GM23248 (cell line): ENCODE results near the gene SUPT16H. TPM values are rescaled to one million over a fixed set of nuclear protein-coding genes. Genes with fewer than 3 reads are reported as not detected.

Experiments
- DNase-seq: peaks from one replicate; pipeline ENCODE4 v3.0.0-alpha.2; 2015
- H2AFZ ChIP-seq: fragments of 200-600 bp; sonication (generic); 2 replicates; pipeline ENCODE4 v1.6.1; 2016; ENCODE audit warnings: antibody characterized with exemption
- H3F3A ChIP-seq: fragments of 200-600 bp; sonication (generic); 2 replicates; pipeline ENCODE4 v1.6.1; 2016; ENCODE audit warnings: mild to moderate bottlenecking, antibody characterized with exemption, mixed run types; ENCODE audit not compliant: insufficient read depth
- H3K27ac ChIP-seq: fragments of 200-600 bp; sonication (generic); 2 replicates; pipeline ENCODE4 v1.5.1; 2016; ENCODE audit warnings: mild to moderate bottlenecking
- H3K27me3 ChIP-seq: fragments of 200-600 bp; sonication (generic); replicated peaks from 2 replicates; pipeline ENCODE4 v1.6.1; 2016; ENCODE audit warnings: mild to moderate bottlenecking; ENCODE audit not compliant: insufficient read depth
- H3K36me3 ChIP-seq: fragments of 200-600 bp; sonication (generic); 2 replicates; pipeline ENCODE4 v1.6.1; 2016; ENCODE audit warnings: low read depth, mild to moderate bottlenecking
- H3K4me1 ChIP-seq: fragments of 200-600 bp; sonication (generic); 2 replicates; pipeline ENCODE4 v1.6.1; 2016; ENCODE audit warnings: mild to moderate bottlenecking; ENCODE audit not compliant: insufficient read depth
- H3K4me2 ChIP-seq: fragments of 200-600 bp; sonication (generic); one replicate; pipeline ENCODE4 v1.6.1; 2016; ENCODE audit warnings: mild to moderate bottlenecking; ENCODE audit not compliant: unreplicated experiment
- H3K4me3 ChIP-seq: fragments of 200-600 bp; sonication (generic); 2 replicates; pipeline ENCODE4 v1.5.1; 2016; ENCODE audit warnings: mild to moderate bottlenecking
- H3K79me2 ChIP-seq: fragments of 200-600 bp; sonication (generic); 2 replicates; pipeline ENCODE4 v1.6.1; 2016; ENCODE audit warnings: mild to moderate bottlenecking; ENCODE audit not compliant: insufficient read depth
- H3K9ac ChIP-seq: fragments of 200-600 bp; sonication (generic); 2 replicates; pipeline ENCODE4 v1.6.1; 2016; ENCODE audit warnings: mild to moderate bottlenecking
- H3K9me2 ChIP-seq: fragments of 200-600 bp; sonication (generic); 2 replicates; pipeline ENCODE4 v1.6.1; 2016; ENCODE audit warnings: mixed run types, mild to moderate bottlenecking, moderate library complexity; ENCODE audit not compliant: insufficient read depth
- H3K9me3 ChIP-seq: fragments of 200-600 bp; sonication (generic); one replicate; pipeline ENCODE4 v1.6.1; 2017; ENCODE audit warnings: low read depth
- H4K20me1 ChIP-seq: fragments of 200-600 bp; sonication (generic); 2 replicates; pipeline ENCODE4 v1.6.0; 2016; ENCODE audit not compliant: insufficient read depth
- EZH2 ChIP-seq: fragments of 200-600 bp; sonication (generic); IDR thresholded peaks from 2 replicates; pipeline ENCODE4 v1.6.1; 2018; ENCODE audit warnings: antibody characterized with exemption, mild to moderate bottlenecking; ENCODE audit not compliant: insufficient read depth, poor library complexity, severe bottlenecking
- EZH2phosphoT487 ChIP-seq: fragments of 200-600 bp; sonication (generic); IDR thresholded peaks from 2 replicates; pipeline ENCODE4 v1.6.1; 2018; ENCODE audit warnings: antibody characterized with exemption, moderate library complexity, mild to moderate bottlenecking, low read depth; ENCODE audit not compliant: insufficient read depth
- WGBS, 2 experiments: methylation state at CpG; one replicate each; pipeline ENCODE4 v1.1.6; 2015 to 2017; ENCODE audit warnings: low lambda C conversion rate in 2 of 2, low coverage in 1 of 2; ENCODE audit errors: missing lambda C conversion rate in 2 of 2; 5-methylcytosine and 5-hydroxymethylcytosine counted together
- in situ Hi-C: fragments of 300-500 bp; cut with MboI; formaldehyde crosslinking; loops from 2 replicates; pipeline ENCODE4 v1.15.0; 2020
- polyA plus RNA-seq: library from polyadenylated mRNA; unstranded; fragments of >200 nt; fragmentation: Nextera tagmentation; extraction: Ambion mirVana; gene quantifications from 2 replicates; pipeline ENCODE4 v1.2.1, GENCODE V29; 2016
- total RNA-seq: library from RNA; depleted of rRNA; stranded (reverse); fragments of >200 nt; shearing (Covaris generic); gene quantifications from 2 replicates; pipeline ENCODE4 v1.2.3, GENCODE V29; 2014

Gene SUPT16H
- total and polyA plus RNA-seq, 2 experiments from 2014 or later, result 61.7 to 64.7 TPM

DNA sequence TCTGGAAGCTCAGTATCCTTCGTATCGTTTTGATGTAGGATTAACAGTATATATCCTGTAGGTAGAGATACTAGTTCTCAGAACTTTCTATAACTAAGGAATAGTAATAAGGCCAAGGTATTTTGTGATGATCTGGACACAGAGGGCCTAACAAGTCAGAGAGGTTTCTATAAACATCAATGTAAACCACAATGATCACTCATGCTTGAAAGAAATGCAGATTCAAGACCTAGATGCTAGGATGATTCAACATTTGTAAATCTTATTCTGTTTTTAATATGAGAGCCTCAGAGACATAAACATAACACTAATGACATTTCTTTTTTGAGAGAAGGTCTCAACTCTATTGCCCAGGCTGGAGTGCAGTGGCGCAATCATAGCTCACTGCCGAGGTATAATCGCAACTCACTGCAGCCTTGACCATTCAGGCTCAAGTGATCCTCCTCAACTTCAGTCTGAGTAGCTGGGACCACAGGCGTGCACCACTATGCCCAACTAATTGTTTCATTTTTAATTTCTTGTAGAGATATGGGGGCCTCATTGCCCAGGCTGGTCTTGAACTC is 16.2 kb downstream of the SUPT16H start:
- Histone ChIP-seq H4K20me1 (no peaks in the 10 kb centered on the region), H3K9ac (no peak overlapping the region), H3K4me3 (no peak overlapping the region), H3K36me3 (peaks cover 88% of the 10 kb centered on the region), H3K27me3 (no peaks in the 10 kb centered on the region), H3K4me1 (no peaks in the 10 kb centered on the region), H3K9me3 (no peaks in the 10 kb centered on the region), H3K79me2 (peaks cover 14% of the 10 kb centered on the region), H2AFZ (no peak overlapping the region), H3K4me2 (no peak overlapping the region), H3K9me2 (no peaks in the 10 kb centered on the region), H3K27ac (no peak overlapping the region), H3F3A (no peaks in the 10 kb centered on the region)
- no peak for DNase-seq
- in situ Hi-C loops, result no loop called here
- 88 to 95% methylated on average over 6 of the region's 6 CpGs for WGBS, 2 experiments
- TF ChIP-seq EZH2, result no peak
- TF ChIP-seq EZH2phosphoT487, result no peak

DNA sequence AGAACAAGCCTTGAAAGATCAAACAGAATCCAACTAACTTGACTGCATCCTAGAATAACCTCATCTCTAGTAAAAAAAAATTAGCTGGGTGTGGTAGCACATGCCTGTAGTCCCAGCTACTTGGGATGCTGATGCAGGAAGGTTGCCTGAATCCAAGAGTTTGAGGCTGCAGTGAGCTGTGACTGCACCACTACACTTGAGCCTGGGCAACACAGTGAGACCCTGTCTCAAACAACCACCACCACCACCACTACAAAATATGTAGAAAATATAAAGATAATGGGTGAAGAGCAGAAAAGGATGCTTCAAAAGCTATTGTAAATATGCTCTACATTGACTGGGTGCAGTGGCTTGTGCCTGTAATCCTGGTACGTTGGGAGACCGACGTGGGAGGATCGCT is 27.3 kb downstream of the SUPT16H start:
- Histone ChIP-seq H3K4me3 (no peak overlapping the region), H4K20me1 (no peaks in the 10 kb centered on the region), H3K9ac (no peak overlapping the region; the same call in 1 of the 2 replicates), H2AFZ (no peak overlapping the region), H3K27ac (no peak overlapping the region), H3F3A (no peaks in the 10 kb centered on the region; the same call in 1 of the 2 replicates), H3K4me1 (no peaks in the 10 kb centered on the region), H3K9me2 (no peaks in the 10 kb centered on the region), H3K79me2 (no peaks in the 10 kb centered on the region), H3K27me3 (no peaks in the 10 kb centered on the region), H3K4me2 (no peak overlapping the region), H3K36me3 (peaks cover 86% of the 10 kb centered on the region), H3K9me3 (no peaks in the 10 kb centered on the region)
- TF ChIP-seq EZH2 (no peak), EZH2phosphoT487 (no peak)
- 96 to 99% methylated on average over 4 of the region's 4 CpGs for whole genome bisulfite sequencing, 2 experiments
- DNase-seq, result no peak
- in situ Hi-C loops, result no loop called here

DNA sequence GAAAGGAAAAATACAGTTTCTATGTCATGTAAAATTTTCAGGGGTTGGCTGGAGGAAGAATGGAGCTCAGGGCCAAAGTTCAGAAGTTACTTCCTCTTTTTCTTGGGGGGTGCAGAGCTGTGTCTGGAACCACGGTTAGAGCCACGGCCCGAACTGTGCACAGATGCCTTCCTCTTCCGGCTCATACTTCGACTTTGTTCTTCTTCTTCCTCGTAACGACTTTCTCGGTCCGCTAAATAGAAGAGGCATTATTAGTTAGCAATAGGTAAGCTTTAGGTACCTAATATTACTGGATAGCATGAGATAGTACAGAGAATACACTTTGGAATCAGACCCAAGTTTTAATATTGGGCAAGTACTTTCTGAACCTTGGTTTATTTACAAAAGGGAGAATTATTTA is 31.2 kb downstream of the SUPT16H start:
- H3K36me3 ChIP-seq, result peaks cover 63% of the 10 kb centered on the region

DNA sequence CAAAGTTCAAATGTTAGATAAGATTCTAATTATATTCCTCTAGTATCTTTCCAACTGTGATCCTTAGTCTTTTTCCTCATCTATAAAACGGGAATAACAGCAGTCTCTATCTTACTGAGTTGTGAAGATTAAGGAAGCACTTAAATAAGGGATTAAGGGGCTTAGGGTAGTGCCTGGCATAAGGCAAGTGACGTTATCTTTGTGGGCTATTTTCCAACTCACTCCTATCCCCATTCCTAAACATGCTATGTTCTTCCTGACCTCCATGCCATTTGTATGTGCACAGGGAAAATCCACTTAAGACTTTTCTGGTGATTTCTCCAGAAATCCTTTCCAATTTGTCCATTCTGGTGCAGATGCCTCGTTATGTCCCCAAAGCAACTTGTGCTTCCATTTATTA is 33.3 kb downstream of the SUPT16H start:
- H3K4me2 ChIP-seq, result no peak overlapping the region
- in situ Hi-C loops, result no loop called here
- H3K9me2 ChIP-seq, result no peaks in the 10 kb centered on the region
- TF ChIP-seq EZH2 (no peak), EZH2phosphoT487 (no peak)
- H3K4me3 ChIP-seq, result no peak overlapping the region
- peaks cover 47% of the 10 kb centered on the region for H3K36me3 ChIP-seq
- H2AFZ ChIP-seq, result no peak overlapping the region
- peaks cover 18% of the 10 kb centered on the region for H3F3A ChIP-seq
- no peaks in the 10 kb centered on the region for H3K9me3 ChIP-seq
- no peaks in the 10 kb centered on the region for H4K20me1 ChIP-seq
- H3K27ac ChIP-seq, result no peak overlapping the region
- H3K4me1 ChIP-seq, result peaks cover 15% of the 10 kb centered on the region
- H3K27me3 ChIP-seq, result no peaks in the 10 kb centered on the region
- H3K79me2 ChIP-seq, result no peaks in the 10 kb centered on the region
- DNase-seq, result no peak
- 24 to 35% methylated on average over 3 of the region's 3 CpGs for WGBS, 2 experiments
- H3K9ac ChIP-seq, result no peak overlapping the region

More for the DNA sequence above, 31.2 kb downstream of the SUPT16H start:
- DNase-seq, result no peak
- Histone ChIP-seq H3K4me2 (no peak overlapping the region), H4K20me1 (no peaks in the 10 kb centered on the region), H3F3A (peaks cover 6% of the 10 kb centered on the region; the same call in 1 of the 2 replicates), H3K4me3 (no peak overlapping the region), H3K27ac (no peak overlapping the region), H3K9ac (no peak overlapping the region), H3K4me1 (peaks cover 7% of the 10 kb centered on the region), H3K27me3 (no peaks in the 10 kb centered on the region), H3K9me3 (no peaks in the 10 kb centered on the region), H3K9me2 (no peaks in the 10 kb centered on the region), H2AFZ (no peak overlapping the region), H3K79me2 (no peaks in the 10 kb centered on the region)
- TF ChIP-seq EZH2phosphoT487 (no peak), EZH2 (no peak)
- in situ Hi-C loops, result no loop called here
- WGBS, 2 experiments, result 91 to 97% methylated on average over 9 of the region's 9 CpGs

DNA sequence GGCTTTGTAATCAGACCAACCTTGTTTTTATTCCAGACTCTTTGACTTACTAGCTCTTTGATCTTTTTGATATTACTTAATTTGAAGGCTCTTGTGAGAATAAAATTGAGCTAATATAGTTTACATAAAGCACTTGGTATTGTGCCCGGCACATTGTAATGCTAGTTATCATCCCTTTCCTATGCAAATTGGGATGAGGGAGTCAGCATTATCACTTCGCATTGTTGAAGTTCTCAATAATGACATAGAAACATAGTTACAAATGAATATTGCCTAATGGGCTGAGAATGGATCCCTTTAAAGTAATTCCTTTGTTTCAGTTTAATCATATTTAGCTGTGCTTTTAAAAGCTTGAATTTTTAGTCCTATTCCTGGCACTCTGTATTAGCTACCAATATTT is 36.6 kb downstream of the SUPT16H start:
- 0 out of 2 replicates have a peak overlapping the region, but pooled peaks have one; percentile 13 for H2AFZ ChIP-seq
- peaks cover 17% of the 10 kb centered on the region for H3K36me3 ChIP-seq
- TF ChIP-seq EZH2 (no peak), EZH2phosphoT487 (no peak)
- H3K4me2 ChIP-seq, result peak overlapping the region; percentile 24
- peak overlapping the region; percentile 39 for H3K27ac ChIP-seq
- H3K4me3 ChIP-seq, result 0 out of 2 replicates have a peak overlapping the region, but pooled peaks have one; percentile 13
- no peaks in the 10 kb centered on the region for H3K9me2 ChIP-seq
- H3K4me1 ChIP-seq, result peaks cover 15% of the 10 kb centered on the region
- H3K79me2 ChIP-seq, result no peaks in the 10 kb centered on the region
- WGBS, 2 experiments, result 34 to 40% methylated on average over 2 of the region's 2 CpGs
- H3F3A ChIP-seq, result peaks cover 18% of the 10 kb centered on the region
- H3K27me3 ChIP-seq, result no peaks in the 10 kb centered on the region
- in situ Hi-C loops, result no loop called here
- H4K20me1 ChIP-seq, result no peaks in the 10 kb centered on the region
- H3K9ac ChIP-seq, result no peak overlapping the region
- DNase-seq, result peak; percentile 36
- no peaks in the 10 kb centered on the region for H3K9me3 ChIP-seq
